Nephron (organoid): ENCODE data around the gene TMEM8B.
A peak's percentile ranks its signal among the peaks of the same experiment; 100 is the strongest.
"Not testable (repeated sequence)": the region's sequence is repeated elsewhere in the genome, so short reads cannot be mapped to it uniquely, and the experiment has no call there.

Experiments used
- H3K27ac Mint-ChIP-seq, 3 experiments: 2 replicates each; pipeline ENCODE4 v1.8.0; 2020; ENCODE audit warnings: mixed read lengths in 3 of 3, mild to moderate bottlenecking in 2 of 3, moderate library complexity in 1 of 3
- H3K27me3 Mint-ChIP-seq: 2 replicates; pipeline ENCODE4 v1.8.0; 2021; ENCODE audit warnings: low read depth, mild to moderate bottlenecking, moderate library complexity, mixed read lengths
- H3K36me3 Mint-ChIP-seq: 2 replicates; pipeline ENCODE4 v1.8.0; 2020; ENCODE audit warnings: low read depth, mixed read lengths
- H3K4me1 Mint-ChIP-seq: 2 replicates; pipeline ENCODE4 v1.8.0; 2020; ENCODE audit warnings: mixed read lengths
- H3K4me3 Mint-ChIP-seq, 3 experiments: 2 replicates each; pipeline ENCODE4 v1.8.0; 2020; ENCODE audit warnings: mild to moderate bottlenecking in 3 of 3, mixed read lengths in 3 of 3, moderate library complexity in 2 of 3
- H3K9me3 Mint-ChIP-seq: 2 replicates; pipeline ENCODE4 v1.8.0; 2020; ENCODE audit warnings: mixed read lengths
- TF ChIP-seq, protein P1 (sequence below), 3 experiments: fragments of 200-600 bp; sonication (generic); IDR thresholded peaks; one replicate each; pipeline ENCODE4 v1.5.0; 2021; ENCODE audit warnings: antibody characterized with exemption in 3 of 3; ENCODE audit not compliant: unreplicated experiment in 3 of 3

TMEM8B gene

DNA sequence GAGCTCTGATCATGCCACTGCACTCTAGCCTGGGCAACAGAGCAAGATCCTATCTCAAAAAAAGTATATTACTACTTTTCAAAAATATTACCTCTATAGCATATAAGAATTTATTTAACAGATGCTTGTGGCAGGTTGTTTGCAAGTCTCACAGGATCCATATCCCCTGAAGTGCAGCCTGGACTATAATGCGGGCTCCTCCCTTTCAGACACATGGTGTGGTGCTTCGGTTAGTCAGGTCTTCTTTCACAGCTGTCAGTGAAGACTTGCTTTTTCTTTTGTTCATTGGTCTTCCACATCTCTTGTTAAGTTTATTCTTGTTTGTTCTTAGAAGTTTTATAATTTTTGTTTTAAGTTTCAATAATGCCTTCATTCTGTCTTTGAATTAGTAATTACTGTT, 67.5 kb downstream of the TMEM8B start:
- TF ChIP-seq, protein P1, sequence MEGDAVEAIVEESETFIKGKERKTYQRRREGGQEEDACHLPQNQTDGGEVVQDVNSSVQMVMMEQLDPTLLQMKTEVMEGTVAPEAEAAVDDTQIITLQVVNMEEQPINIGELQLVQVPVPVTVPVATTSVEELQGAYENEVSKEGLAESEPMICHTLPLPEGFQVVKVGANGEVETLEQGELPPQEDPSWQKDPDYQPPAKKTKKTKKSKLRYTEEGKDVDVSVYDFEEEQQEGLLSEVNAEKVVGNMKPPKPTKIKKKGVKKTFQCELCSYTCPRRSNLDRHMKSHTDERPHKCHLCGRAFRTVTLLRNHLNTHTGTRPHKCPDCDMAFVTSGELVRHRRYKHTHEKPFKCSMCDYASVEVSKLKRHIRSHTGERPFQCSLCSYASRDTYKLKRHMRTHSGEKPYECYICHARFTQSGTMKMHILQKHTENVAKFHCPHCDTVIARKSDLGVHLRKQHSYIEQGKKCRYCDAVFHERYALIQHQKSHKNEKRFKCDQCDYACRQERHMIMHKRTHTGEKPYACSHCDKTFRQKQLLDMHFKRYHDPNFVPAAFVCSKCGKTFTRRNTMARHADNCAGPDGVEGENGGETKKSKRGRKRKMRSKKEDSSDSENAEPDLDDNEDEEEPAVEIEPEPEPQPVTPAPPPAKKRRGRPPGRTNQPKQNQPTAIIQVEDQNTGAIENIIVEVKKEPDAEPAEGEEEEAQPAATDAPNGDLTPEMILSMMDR (IDR thresholded peaks at IDR 0.05; ENCODE audit: unreplicated experiment in 3 of 3): no peak
- Mint-ChIP-seq H3K27me3 (peaks cover 16% of the 10 kb centered on the region), H3K27ac (no peak overlapping the region), H3K4me1 (peaks cover 8% of the 10 kb centered on the region), H3K36me3 (no peaks in the 10 kb centered on the region), H3K4me3 (no peak overlapping the region), H3K9me3 (no peaks in the 10 kb centered on the region)

DNA sequence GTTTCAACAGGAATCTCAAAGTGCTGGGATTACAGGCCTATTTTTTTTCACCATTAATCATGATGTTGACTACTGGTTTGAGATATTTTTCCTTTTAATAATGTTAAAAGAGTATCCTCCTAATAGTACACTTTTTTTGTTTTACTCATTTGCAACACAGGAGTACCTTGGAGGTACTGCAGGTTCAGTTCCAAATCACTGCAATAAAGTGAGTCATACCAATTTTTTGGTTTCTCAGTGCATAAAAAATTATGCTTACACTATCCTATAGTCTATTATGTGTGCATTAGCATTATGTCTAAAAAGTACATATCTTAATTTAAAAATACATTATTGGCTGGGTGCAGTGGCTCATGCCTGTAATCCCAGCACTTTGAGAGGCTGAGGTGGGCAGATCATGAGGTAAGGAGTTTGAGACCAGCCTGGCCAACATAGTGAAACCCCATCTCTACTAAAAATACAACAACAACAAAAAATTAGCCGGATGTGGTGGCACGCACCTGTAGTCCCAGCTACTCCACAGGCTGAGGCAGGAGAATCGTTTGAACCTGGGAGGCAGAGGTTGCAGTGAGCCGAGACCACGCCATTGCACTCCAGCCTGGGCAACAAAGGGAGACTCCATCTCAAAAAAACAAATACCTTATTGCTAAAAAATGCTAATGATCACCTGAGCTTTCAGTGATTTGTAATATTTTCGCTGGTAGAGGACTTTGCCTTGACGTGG, 68.5 kb downstream of the TMEM8B start:
- H3K27ac Mint-ChIP-seq, H3K4me3 Mint-ChIP-seq, H3K36me3 Mint-ChIP-seq, H3K4me1 Mint-ChIP-seq, H3K9me3 Mint-ChIP-seq: not testable (repeated sequence)
- peaks cover 16% of the 10 kb centered on the region for H3K27me3 Mint-ChIP-seq

DNA sequence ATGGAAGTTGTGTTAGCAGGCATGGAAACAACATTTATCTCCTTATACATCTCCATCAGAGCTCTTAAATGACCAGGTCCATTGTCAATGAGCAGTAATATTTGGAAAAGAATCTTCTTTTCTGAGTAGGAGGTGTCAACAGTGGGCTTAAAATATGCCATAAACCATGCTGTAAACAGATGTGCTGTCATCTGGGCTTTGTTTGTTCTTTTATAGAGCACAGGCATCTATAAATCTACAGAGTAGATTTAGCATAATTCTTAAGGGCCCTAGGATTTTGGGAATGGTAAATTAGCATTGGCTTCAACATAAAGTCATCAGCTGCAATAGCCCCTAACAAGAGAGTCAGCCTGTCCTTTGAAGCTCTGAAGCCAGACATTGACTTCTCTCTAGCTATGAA, 69.3 kb downstream of the TMEM8B start:
- TF ChIP-seq, protein P1 (IDR thresholded peaks at IDR 0.05; ENCODE audit: unreplicated experiment in 3 of 3): no peak
- Mint-ChIP-seq H3K4me1 (peaks cover 9% of the 10 kb centered on the region), H3K4me3 (no peak overlapping the region), H3K36me3 (no peaks in the 10 kb centered on the region), H3K27ac (no peak overlapping the region), H3K27me3 (peaks cover 15% of the 10 kb centered on the region), H3K9me3 (no peaks in the 10 kb centered on the region)

DNA sequence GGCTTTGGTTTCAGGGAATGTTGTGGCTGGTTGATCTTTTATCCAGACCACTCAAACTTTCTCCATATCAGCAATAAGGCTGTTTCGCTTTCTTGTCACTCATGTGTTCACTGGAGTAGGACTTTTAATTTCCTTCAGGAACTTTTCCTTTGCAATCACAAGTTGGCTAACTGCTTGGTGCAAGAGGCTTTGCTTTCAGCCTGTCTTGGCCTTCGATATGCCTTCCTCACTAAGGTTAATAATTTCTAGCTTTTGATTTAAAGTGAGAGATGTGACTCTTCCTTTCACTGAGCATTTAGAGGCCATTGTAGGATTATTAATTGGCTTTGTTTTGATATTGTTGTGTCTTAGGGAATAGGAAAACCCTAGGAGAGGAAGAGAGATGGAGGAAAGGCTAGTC, 70.0 kb downstream of the TMEM8B start:
- Mint-ChIP-seq H3K4me1 (peaks cover 13% of the 10 kb centered on the region), H3K9me3 (no peaks in the 10 kb centered on the region), H3K27me3 (peaks cover 15% of the 10 kb centered on the region), H3K4me3 (no peak overlapping the region), H3K27ac (peak overlapping the region; percentile 22 to 56 (median 47)), H3K36me3 (no peaks in the 10 kb centered on the region)
- TF ChIP-seq, protein P1 (IDR thresholded peaks at IDR 0.05; ENCODE audit: unreplicated experiment in 3 of 3): no peak

DNA sequence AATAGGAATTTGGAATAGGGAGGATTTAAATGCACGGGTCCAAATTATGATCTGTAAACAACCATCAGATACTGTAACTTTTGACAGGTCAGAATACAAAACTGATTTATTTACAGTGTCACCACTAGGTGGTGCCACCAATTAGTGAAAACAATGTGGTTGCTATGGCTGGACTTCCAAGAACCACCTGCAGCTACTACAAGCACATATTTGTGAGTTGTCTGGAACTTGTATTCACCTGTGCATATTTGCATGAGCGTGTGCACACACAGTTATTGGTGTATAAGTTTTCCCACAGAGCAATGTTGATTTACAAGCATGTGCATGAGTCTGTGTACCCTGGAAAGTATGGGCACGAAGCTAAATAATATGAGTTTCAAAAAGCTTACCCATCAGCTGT, 74.0 kb downstream of the TMEM8B start:
- TF ChIP-seq, protein P1 (IDR thresholded peaks at IDR 0.05; ENCODE audit: unreplicated experiment in 3 of 3): peak; percentile 59 to 75 (median 69)
- H3K36me3 Mint-ChIP-seq: no peaks in the 10 kb centered on the region
- H3K9me3 Mint-ChIP-seq: no peaks in the 10 kb centered on the region
- no peak overlapping the region for H3K4me3 Mint-ChIP-seq
- peaks cover 6% of the 10 kb centered on the region for H3K27me3 Mint-ChIP-seq
- H3K4me1 Mint-ChIP-seq: peaks cover 51% of the 10 kb centered on the region
- H3K27ac Mint-ChIP-seq: peak overlapping the region in 2 of 3 experiments; percentile 47 to 72

DNA sequence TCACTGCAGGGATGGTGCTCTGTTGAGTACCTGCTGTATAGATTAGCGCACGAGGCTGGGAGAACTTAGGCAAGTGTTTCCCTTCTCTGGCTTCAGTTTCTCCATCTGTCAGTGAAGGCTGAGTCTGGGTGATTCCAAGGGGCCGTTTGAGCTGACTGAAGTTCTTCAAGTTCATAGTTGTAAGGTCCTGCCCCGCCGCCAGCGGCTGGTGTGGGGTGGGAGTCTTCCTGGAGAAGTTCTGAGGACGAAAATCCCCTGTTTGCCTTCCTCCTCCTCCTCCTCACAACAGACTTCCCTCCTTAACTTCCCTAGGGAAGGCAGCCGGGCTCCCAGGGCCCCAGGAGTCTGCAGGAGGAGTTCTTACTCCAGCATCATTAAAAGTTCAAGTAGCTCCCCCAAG, 75.3 kb downstream of the TMEM8B start:
- TF ChIP-seq, protein P1 (IDR thresholded peaks at IDR 0.05; ENCODE audit: unreplicated experiment in 3 of 3): no peak
- no peaks in the 10 kb centered on the region for H3K9me3 Mint-ChIP-seq
- H3K27me3 Mint-ChIP-seq: peaks cover 3% of the 10 kb centered on the region
- no peak overlapping the region for H3K4me3 Mint-ChIP-seq
- no peaks in the 10 kb centered on the region for H3K36me3 Mint-ChIP-seq
- peak overlapping the region; percentile 81 to 99 (median 95) for H3K27ac Mint-ChIP-seq
- H3K4me1 Mint-ChIP-seq: peaks cover 60% of the 10 kb centered on the region
